Naive thymus-derived CD8-positive, alpha-beta T cell (primary cell): ENCODE data around the gene RND2. TPM values are rescaled to one million over a fixed set of nuclear protein-coding genes. Genes with fewer than 3 reads are reported as not detected.

Experiments used
- ATAC-seq, 2 donors: fragments of 150-1000 bp; cut with Tn5 transposase in 1 of 2; sonication (Bioruptor Pico), chemical (Tn5 transposase) in 1 of 2; 1 replicate in 1 of 2; 2 replicates in 1 of 2; pipeline ENCODE4 v1.10.0; 2021; ENCODE audit warnings: mild to moderate bottlenecking in 2 of 2, moderate library complexity in 2 of 2
- POLR2A ChIA-PET: fragments of 350-600 bp; sonication (Branson Sonifier 250); formaldehyde crosslinking; loops from one replicate; lab custom pipeline; 2021; ENCODE audit warnings: antibody characterized with exemption; lab: Charles Lee
- DNase-seq, 10 donors: peaks; one replicate each; pipeline versions ENCODE4 v3.0.0 to v3.0.0-alpha.2; 2020 to 2022
- H3K27ac Mint-ChIP-seq, 10 donors: one replicate each; pipeline ENCODE4 v1.8.0; 2020 to 2022; ENCODE audit warnings: mild to moderate bottlenecking in 10 of 10, mixed read lengths in 10 of 10, moderate library complexity in 4 of 10, inconsistent platforms in 1 of 10
- H3K27me3 Mint-ChIP-seq, 5 donors: one replicate each; pipeline ENCODE4 v1.8.0; 2021 to 2022; ENCODE audit warnings: mixed read lengths in 5 of 5
- H3K36me3 Mint-ChIP-seq, 3 donors: one replicate each; pipeline ENCODE4 v1.8.0; 2020 to 2022; ENCODE audit warnings: mixed read lengths in 3 of 3, mild to moderate bottlenecking in 2 of 3, inconsistent platforms in 1 of 3
- H3K4me1 Mint-ChIP-seq, 4 donors: one replicate each; pipeline ENCODE4 v1.8.0; 2021 to 2022; ENCODE audit warnings: mixed read lengths in 4 of 4
- H3K4me3 Mint-ChIP-seq, 10 donors: one replicate each; pipeline ENCODE4 v1.8.0; 2020 to 2022; ENCODE audit warnings: mild to moderate bottlenecking in 10 of 10, mixed read lengths in 10 of 10, moderate library complexity in 6 of 10, inconsistent platforms in 1 of 10
- H3K9me3 Mint-ChIP-seq, 9 donors: one replicate each; pipeline ENCODE4 v1.8.0; 2020 to 2022; ENCODE audit warnings: mixed read lengths in 9 of 9, mild to moderate bottlenecking in 3 of 9, inconsistent platforms in 1 of 9, moderate library complexity in 1 of 9
- polyA plus RNA-seq, 3 donors: library from polyadenylated mRNA; unstranded; fragments of 300-500 nt; fragmentation: Illumina TruSeq; gene quantifications; one replicate each; pipeline ENCODE4 v1.2.3, GENCODE V29; 2021
- total RNA-seq, 8 experiments: library from RNA in 2 of 8; stranded (reverse) in 2 of 8; gene quantifications; one replicate each; pipeline ENCODE4 v1.2.3 and lab custom pipeline; 2021 to 2026

RND2 gene
- total and polyA plus RNA-seq, 5 experiments from 2014 or later, result 0.08 to 0.16 (median 0.09) TPM; not detected in 2

- Mint-ChIP-seq H3K9me3 (no peaks in the 10 kb centered on the region), H3K27me3 (no peaks in the 10 kb centered on the region), H3K4me3 (peak overlapping the region; percentile 85 to 93 (median 89)), H3K27ac (peak overlapping the region in 9 of 10 donors; percentile 60 to 88 (median 82)), H3K36me3 (no peaks in the 10 kb centered on the region), H3K4me1 (peaks cover 26 to 56% (median 41%) of the 10 kb centered on the region in 4 donors)
- ATAC-seq (peak in 1 of 2 donors; percentile 13), DNase-seq (peak in 9 of 10 donors; percentile 15 to 72 (median 32))
- POLR2A ChIA-PET, result interaction anchor here (0.5 to 3.8 kb wide), 13 partner anchors 9 to 1795 kb away, joined by 3 to 29 read pairs (median 4); partner anchors contain the start of genes IFI35 and RPL27
Measured at GRCh38 chr17:43020789-43021740, 4.0 kb upstream of the RND2 start.

- peak in 9 of 10 donors; percentile 40 to 70 (median 56) for DNase-seq
- H3K4me1 Mint-ChIP-seq, result peaks cover 26 to 56% (median 41%) of the 10 kb centered on the region in 4 donors
- POLR2A ChIA-PET, result interaction anchor here (0.6 to 3.8 kb wide), 9 partner anchors 10 to 346 kb away, joined by 3 to 29 read pairs (median 5); partner anchors contain the start of genes IFI35 and RPL27
- H3K27me3 Mint-ChIP-seq, result no peaks in the 10 kb centered on the region
- no peaks in the 10 kb centered on the region for H3K9me3 Mint-ChIP-seq
- H3K36me3 Mint-ChIP-seq, result no peaks in the 10 kb centered on the region
- ATAC-seq, result peak; percentile 46 to 54
- peak within 1 kb of the TSS; percentile 85 to 93 (median 89) for H3K4me3 Mint-ChIP-seq
- peak within 1 kb of the TSS; percentile 31 to 88 (median 82) for H3K27ac Mint-ChIP-seq
Measured at GRCh38 chr17:43021741-43022512, 3.1 kb upstream of the RND2 start, which contains the start of gene VAT1. VAT1 (minus strand) TSS chr17:43022385; CDS start chr17:43022322, 63 bp downstream.

- no peaks in the 10 kb centered on the region for H3K27me3 Mint-ChIP-seq
- H3K9me3 Mint-ChIP-seq, result no peaks in the 10 kb centered on the region
- H3K4me3 Mint-ChIP-seq, result peak overlapping the region; percentile 65 to 88 (median 80)
- POLR2A ChIA-PET, result interaction anchor here (0.8 to 2.7 kb wide), 2 partner anchors 101 to 335 kb away, joined by 3 to 12 read pairs; no protein-coding TSS in a partner anchor
- H3K4me1 Mint-ChIP-seq, result peaks cover 16 to 32% (median 21%) of the 10 kb centered on the region in 4 donors
- DNase-seq (no peak), ATAC-seq (peak in 1 of 2 donors; percentile 6)
- H3K27ac Mint-ChIP-seq, result peak overlapping the region in 6 of 10 donors; percentile 32 to 96 (median 74)
- no peaks in the 10 kb centered on the region for H3K36me3 Mint-ChIP-seq
Measured at GRCh38 chr17:43025290-43025657, 243 bp downstream of the RND2 start.

- no peak for DNase-seq
- Mint-ChIP-seq H3K27me3 (no peaks in the 10 kb centered on the region), H3K9me3 (no peaks in the 10 kb centered on the region), H3K36me3 (no peaks in the 10 kb centered on the region), H3K4me1 (peaks cover 13 to 25% (median 17%) of the 10 kb centered on the region in 4 donors), H3K27ac (peak overlapping the region in 4 of 10 donors; percentile 32 to 96 (median 74)), H3K4me3 (peak overlapping the region in 9 of 10 donors; percentile 18 to 88 (median 80))
- ATAC-seq, result no peak
- POLR2A ChIA-PET, result interaction anchor here (2.7 kb wide), 1 partner anchor 335 kb away, joined by 12 read pairs; no protein-coding TSS in a partner anchor
Measured at GRCh38 chr17:43025766-43026537, 921 bp downstream of the RND2 start.

- Mint-ChIP-seq H3K27ac (peak overlapping the region in 4 of 10 donors; percentile 32 to 72 (median 46)), H3K4me3 (peak overlapping the region in 9 of 10 donors; percentile 7 to 84 (median 43)), H3K36me3 (no peaks in the 10 kb centered on the region), H3K4me1 (peaks cover 9 to 22% (median 14%) of the 10 kb centered on the region in 4 donors), H3K9me3 (no peaks in the 10 kb centered on the region), H3K27me3 (no peaks in the 10 kb centered on the region)
- DNase-seq (no peak), ATAC-seq (no peak)
- POLR2A ChIA-PET, result interaction anchor here (1.0 kb wide), 1 partner anchor 145 kb away, joined by 3 read pairs; the partner anchor contains the start of gene NBR1
Measured at GRCh38 chr17:43026595-43026994, 1.6 kb downstream of the RND2 start.

- Mint-ChIP-seq H3K9me3 (no peaks in the 10 kb centered on the region), H3K4me3 (peak overlapping the region in 7 of 10 donors; percentile 7 to 71 (median 47)), H3K27me3 (no peaks in the 10 kb centered on the region), H3K4me1 (peaks cover 9 to 16% (median 13%) of the 10 kb centered on the region in 4 donors), H3K36me3 (no peaks in the 10 kb centered on the region), H3K27ac (peak overlapping the region in 1 of 10 donors; percentile 32)
- DNase-seq (no peak), ATAC-seq (no peak)
- POLR2A ChIA-PET, result interaction anchor here (1.0 kb wide), 1 partner anchor 144 kb away, joined by 3 read pairs; the partner anchor contains the start of gene NBR1
Measured at GRCh38 chr17:43027091-43028032, 2.3 kb downstream of the RND2 start.

- no peaks in the 10 kb centered on the region for H3K9me3 Mint-ChIP-seq
- H3K4me1 Mint-ChIP-seq, result peaks cover 9 to 15% (median 13%) of the 10 kb centered on the region in 4 donors
- H3K4me3 Mint-ChIP-seq, result peak overlapping the region in 1 of 10 donors; percentile 50
- no peak for ATAC-seq
- no peak for DNase-seq
- POLR2A ChIA-PET, result no interaction called here
- peak overlapping the region in 2 of 10 donors; percentile 37 to 89 for H3K27ac Mint-ChIP-seq
- H3K27me3 Mint-ChIP-seq, result no peaks in the 10 kb centered on the region
- no peaks in the 10 kb centered on the region for H3K36me3 Mint-ChIP-seq
Measured at GRCh38 chr17:43028221-43028861, 3.3 kb downstream of the RND2 start.

- H3K4me1 Mint-ChIP-seq, result peaks cover 0 to 6% (median 4%) of the 10 kb centered on the region in 4 donors
- H3K9me3 Mint-ChIP-seq, result no peaks in the 10 kb centered on the region
- H3K36me3 Mint-ChIP-seq, result no peaks in the 10 kb centered on the region
- H3K27me3 Mint-ChIP-seq, result no peaks in the 10 kb centered on the region
- H3K27ac Mint-ChIP-seq, result peak overlapping the region in 2 of 10 donors; percentile 6 to 14
- H3K4me3 Mint-ChIP-seq, result no peak overlapping the region
- no peak for ATAC-seq
- POLR2A ChIA-PET, result interaction anchor here (1.2 kb wide), 1 partner anchor 11 kb away, joined by 3 read pairs; no protein-coding TSS in a partner anchor
- DNase-seq, result no peak
Measured at GRCh38 chr17:43030137-43030767, 5.2 kb downstream of the RND2 start.

GRCh38 chr17:43031666-43032065 lies 6.6 kb downstream of the RND2 start:
- ATAC-seq (no peak), DNase-seq (no peak)
- Mint-ChIP-seq H3K4me3 (no peak overlapping the region), H3K36me3 (no peaks in the 10 kb centered on the region), H3K4me1 (peaks cover 0 to 3% (median under 1%) of the 10 kb centered on the region in 4 donors), H3K9me3 (no peaks in the 10 kb centered on the region), H3K27ac (no peak overlapping the region), H3K27me3 (no peaks in the 10 kb centered on the region)
- POLR2A ChIA-PET, result interaction anchor here (1.0 to 1.2 kb wide), 2 partner anchors 13 to 24 kb away, joined by 3 read pairs; no protein-coding TSS in a partner anchor
